GM23248 (cell line): Measurements from ENCODE around the gene ARPC4. TPM values are rescaled to one million over a fixed set of nuclear protein-coding genes. Genes with fewer than 3 reads are reported as not detected.

ENCODE experiments used
- DNase-seq: peaks from one replicate; pipeline ENCODE4 v3.0.0-alpha.2; 2015
- H2AFZ ChIP-seq: fragments of 200-600 bp; sonication (generic); 2 replicates; pipeline ENCODE4 v1.6.1; 2016; ENCODE audit warnings: antibody characterized with exemption
- H3F3A ChIP-seq: fragments of 200-600 bp; sonication (generic); 2 replicates; pipeline ENCODE4 v1.6.1; 2016; ENCODE audit warnings: mild to moderate bottlenecking, antibody characterized with exemption, mixed run types; ENCODE audit not compliant: insufficient read depth
- H3K27ac ChIP-seq: fragments of 200-600 bp; sonication (generic); 2 replicates; pipeline ENCODE4 v1.5.1; 2016; ENCODE audit warnings: mild to moderate bottlenecking
- H3K27me3 ChIP-seq: fragments of 200-600 bp; sonication (generic); replicated peaks from 2 replicates; pipeline ENCODE4 v1.6.1; 2016; ENCODE audit warnings: mild to moderate bottlenecking; ENCODE audit not compliant: insufficient read depth
- H3K36me3 ChIP-seq: fragments of 200-600 bp; sonication (generic); 2 replicates; pipeline ENCODE4 v1.6.1; 2016; ENCODE audit warnings: low read depth, mild to moderate bottlenecking
- H3K4me1 ChIP-seq: fragments of 200-600 bp; sonication (generic); 2 replicates; pipeline ENCODE4 v1.6.1; 2016; ENCODE audit warnings: mild to moderate bottlenecking; ENCODE audit not compliant: insufficient read depth
- H3K4me2 ChIP-seq: fragments of 200-600 bp; sonication (generic); one replicate; pipeline ENCODE4 v1.6.1; 2016; ENCODE audit warnings: mild to moderate bottlenecking; ENCODE audit not compliant: unreplicated experiment
- H3K4me3 ChIP-seq: fragments of 200-600 bp; sonication (generic); 2 replicates; pipeline ENCODE4 v1.5.1; 2016; ENCODE audit warnings: mild to moderate bottlenecking
- H3K79me2 ChIP-seq: fragments of 200-600 bp; sonication (generic); 2 replicates; pipeline ENCODE4 v1.6.1; 2016; ENCODE audit warnings: mild to moderate bottlenecking; ENCODE audit not compliant: insufficient read depth
- H3K9ac ChIP-seq: fragments of 200-600 bp; sonication (generic); 2 replicates; pipeline ENCODE4 v1.6.1; 2016; ENCODE audit warnings: mild to moderate bottlenecking
- H3K9me2 ChIP-seq: fragments of 200-600 bp; sonication (generic); 2 replicates; pipeline ENCODE4 v1.6.1; 2016; ENCODE audit warnings: mixed run types, mild to moderate bottlenecking, moderate library complexity; ENCODE audit not compliant: insufficient read depth
- H3K9me3 ChIP-seq: fragments of 200-600 bp; sonication (generic); one replicate; pipeline ENCODE4 v1.6.1; 2017; ENCODE audit warnings: low read depth
- H4K20me1 ChIP-seq: fragments of 200-600 bp; sonication (generic); 2 replicates; pipeline ENCODE4 v1.6.0; 2016; ENCODE audit not compliant: insufficient read depth
- EZH2 ChIP-seq: fragments of 200-600 bp; sonication (generic); IDR thresholded peaks from 2 replicates; pipeline ENCODE4 v1.6.1; 2018; ENCODE audit warnings: antibody characterized with exemption, mild to moderate bottlenecking; ENCODE audit not compliant: insufficient read depth, poor library complexity, severe bottlenecking
- EZH2phosphoT487 ChIP-seq: fragments of 200-600 bp; sonication (generic); IDR thresholded peaks from 2 replicates; pipeline ENCODE4 v1.6.1; 2018; ENCODE audit warnings: antibody characterized with exemption, moderate library complexity, mild to moderate bottlenecking, low read depth; ENCODE audit not compliant: insufficient read depth
- WGBS, 2 experiments: methylation state at CpG; one replicate each; pipeline ENCODE4 v1.1.6; 2015 to 2017; ENCODE audit warnings: low lambda C conversion rate in 2 of 2, low coverage in 1 of 2; ENCODE audit errors: missing lambda C conversion rate in 2 of 2; 5-methylcytosine and 5-hydroxymethylcytosine counted together
- in situ Hi-C: fragments of 300-500 bp; cut with MboI; formaldehyde crosslinking; loops from 2 replicates; pipeline ENCODE4 v1.15.0; 2020
- polyA plus RNA-seq: library from polyadenylated mRNA; unstranded; fragments of >200 nt; fragmentation: Nextera tagmentation; extraction: Ambion mirVana; gene quantifications from 2 replicates; pipeline ENCODE4 v1.2.1, GENCODE V29; 2016
- total RNA-seq: library from RNA; depleted of rRNA; stranded (reverse); fragments of >200 nt; shearing (Covaris generic); gene quantifications from 2 replicates; pipeline ENCODE4 v1.2.3, GENCODE V29; 2014

ARPC4 gene
- total and polyA plus RNA-seq, 2 experiments from 2014 or later = 182 to 315 TPM

- in situ Hi-C loops = no loop called here
- no peaks in the 10 kb centered on the region for H3K9me3 ChIP-seq
- no peak overlapping the region for H3K27ac ChIP-seq
- H3K27me3 ChIP-seq = no peaks in the 10 kb centered on the region
- H3K9me2 ChIP-seq = no peaks in the 10 kb centered on the region
- H4K20me1 ChIP-seq = no peaks in the 10 kb centered on the region
- H3K79me2 ChIP-seq = no peaks in the 10 kb centered on the region
- H3K4me1 ChIP-seq = no peaks in the 10 kb centered on the region
- H2AFZ ChIP-seq = no peak overlapping the region
- H3K4me2 ChIP-seq = no peak overlapping the region
- 0 out of 2 replicates have a peak, but pooled peaks cover 6% of the 10 kb centered on the region for H3F3A ChIP-seq
- H3K4me3 ChIP-seq = no peak overlapping the region
- WGBS, 2 experiments = 90% methylated on average over 9 of the region's 9 CpGs
- DNase-seq = no peak
- peaks cover 7% of the 10 kb centered on the region; the same call in 1 of the 2 replicates for H3K36me3 ChIP-seq
- H3K9ac ChIP-seq = no peak overlapping the region
- TF ChIP-seq EZH2 = no peak
- TF ChIP-seq EZH2phosphoT487 = no peak
Observed at GRCh38 chr3:9833078-9833477, 40.2 kb downstream of the ARPC4 start.

- H2AFZ ChIP-seq = no peak overlapping the region
- WGBS, 2 experiments = 72 to 83% methylated on average over 17 to 18 of the region's 18 CpGs
- H3K79me2 ChIP-seq = no peaks in the 10 kb centered on the region
- no peak overlapping the region for H3K9ac ChIP-seq
- H3K27me3 ChIP-seq = no peaks in the 10 kb centered on the region
- H3F3A ChIP-seq = 0 out of 2 replicates have a peak, but pooled peaks cover 6% of the 10 kb centered on the region
- no peak for DNase-seq
- H4K20me1 ChIP-seq = no peaks in the 10 kb centered on the region
- no peaks in the 10 kb centered on the region for H3K9me2 ChIP-seq
- no peak overlapping the region for H3K4me2 ChIP-seq
- H3K9me3 ChIP-seq = no peaks in the 10 kb centered on the region
- in situ Hi-C loops = no loop called here
- TF ChIP-seq EZH2 (no peak), EZH2phosphoT487 (no peak)
- H3K4me3 ChIP-seq = no peak overlapping the region
- H3K4me1 ChIP-seq = no peaks in the 10 kb centered on the region
- H3K36me3 ChIP-seq = no peaks in the 10 kb centered on the region
- no peak overlapping the region for H3K27ac ChIP-seq
Observed at GRCh38 chr3:9834520-9835380, 41.9 kb downstream of the ARPC4 start.

DNA sequence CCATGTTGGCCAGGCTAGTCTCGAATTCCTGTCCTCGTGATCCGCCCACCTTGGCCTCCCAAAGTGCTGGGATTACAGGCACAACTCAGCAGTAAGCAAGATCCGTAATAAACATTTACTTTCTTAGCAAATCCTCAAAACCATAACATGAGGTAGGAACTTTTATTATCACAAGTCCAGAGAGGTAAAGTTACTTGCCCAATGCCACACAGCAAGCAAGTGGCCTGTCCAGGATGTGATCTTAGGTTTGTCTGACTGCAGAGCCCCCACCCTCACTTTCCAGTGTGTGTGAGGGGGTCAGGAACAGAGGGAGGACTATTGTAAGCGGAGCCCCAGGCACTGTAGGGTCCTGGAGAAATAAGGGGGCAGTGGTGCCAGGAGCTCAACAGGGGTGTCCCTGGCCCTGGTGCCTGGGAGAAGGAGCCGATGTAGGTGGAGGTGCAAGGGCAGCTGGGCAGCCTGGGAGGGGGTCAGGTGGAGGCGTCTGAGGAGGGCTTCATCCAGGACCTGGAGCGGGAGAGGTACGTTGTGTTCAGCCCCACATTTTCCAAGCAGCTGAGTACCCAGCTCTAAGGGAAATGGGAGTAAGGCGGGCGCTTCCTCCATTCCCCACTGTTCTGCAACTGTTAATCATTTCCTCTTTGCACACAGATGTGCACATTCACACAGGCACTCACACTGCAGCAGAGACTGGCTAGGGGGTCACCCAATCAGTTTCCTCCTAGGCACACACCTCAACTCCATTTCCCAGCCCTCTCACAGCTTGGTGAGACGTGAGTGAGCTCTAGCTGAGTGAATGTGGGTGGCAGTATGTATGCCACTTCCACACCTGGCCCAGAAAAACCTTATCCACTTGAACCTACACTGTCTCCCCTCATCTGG lies 45.1 kb downstream of the ARPC4 start:
- Histone ChIP-seq H4K20me1 (no peaks in the 10 kb centered on the region), H3K9me2 (no peaks in the 10 kb centered on the region), H3K4me2 (no peak overlapping the region), H3K4me1 (no peaks in the 10 kb centered on the region), H2AFZ (no peak overlapping the region), H3K4me3 (no peak overlapping the region), H3K27me3 (no peaks in the 10 kb centered on the region), H3K9me3 (no peaks in the 10 kb centered on the region), H3K27ac (no peak overlapping the region), H3K36me3 (peaks cover 13% of the 10 kb centered on the region; the same call in 1 of the 2 replicates), H3F3A (no peaks in the 10 kb centered on the region), H3K79me2 (peaks cover 11% of the 10 kb centered on the region), H3K9ac (no peak overlapping the region)
- TF ChIP-seq EZH2phosphoT487 = no peak
- no peak for TF ChIP-seq EZH2
- in situ Hi-C loops = no loop called here
- WGBS, 2 experiments = 87% methylated on average over 12 of the region's 12 CpGs
- DNase-seq = no peak

GRCh38 chr3:9838856-9839255 lies 46.0 kb downstream of the ARPC4 start:
- Histone ChIP-seq H3K9ac (no peak overlapping the region), H3K79me2 (peaks cover 13% of the 10 kb centered on the region), H3K27me3 (no peaks in the 10 kb centered on the region), H4K20me1 (no peaks in the 10 kb centered on the region), H2AFZ (no peak overlapping the region), H3K4me3 (no peak overlapping the region), H3K9me3 (no peaks in the 10 kb centered on the region), H3K9me2 (no peaks in the 10 kb centered on the region), H3K36me3 (peaks cover 13% of the 10 kb centered on the region; the same call in 1 of the 2 replicates), H3K27ac (no peak overlapping the region), H3K4me1 (no peaks in the 10 kb centered on the region), H3K4me2 (no peak overlapping the region), H3F3A (no peaks in the 10 kb centered on the region; the same call in 1 of the 2 replicates)
- TF ChIP-seq EZH2 (no peak), EZH2phosphoT487 (no peak)
- 81% methylated on average over 4 of the region's 4 CpGs for WGBS, 2 experiments
- DNase-seq = no peak
- in situ Hi-C loops = no loop called here
